H9 (cell line): ENCODE measurements around the gene SPAG17. TPM values are rescaled to one million over a fixed set of nuclear protein-coding genes. Genes with fewer than 3 reads are reported as not detected.

Experiments used
- DNase-seq: peaks from one replicate; pipeline ENCODE4 v3.0.0-alpha.2; 2017
- H2AFZ ChIP-seq: one replicate; pipeline ENCODE4 v1.6.1; 2013; ENCODE audit warnings: mild to moderate bottlenecking, low read length, control low read depth, moderate library complexity
- H2AK5ac ChIP-seq: 2 replicates; pipeline ENCODE4 v1.6.1; 2013; ENCODE audit warnings: low read length, control low read depth, mixed read lengths; ENCODE audit not compliant: insufficient read length
- H2BK120ac ChIP-seq: one replicate; pipeline ENCODE4 v1.6.1; 2013; ENCODE audit warnings: low read depth, mild to moderate bottlenecking, low read length, control low read depth, inconsistent platforms; ENCODE audit not compliant: poor library complexity, severe bottlenecking
- H2BK12ac ChIP-seq: 2 replicates; pipeline ENCODE4 v1.6.1; 2013; ENCODE audit warnings: low read length, control low read depth, mixed read lengths, low read depth; ENCODE audit not compliant: insufficient read length
- H2BK15ac ChIP-seq: 2 replicates; pipeline ENCODE4 v1.6.1; 2013; ENCODE audit warnings: low read depth, low read length, control low read depth
- H2BK20ac ChIP-seq: one replicate; pipeline ENCODE4 v1.6.1; 2013; ENCODE audit warnings: low read depth, mild to moderate bottlenecking, low read length, control low read depth, inconsistent platforms; ENCODE audit not compliant: poor library complexity, severe bottlenecking
- H2BK5ac ChIP-seq: 2 replicates; pipeline ENCODE4 v1.6.1; 2013; ENCODE audit warnings: low read length, control low read depth, mixed read lengths; ENCODE audit not compliant: insufficient read length
- H3K14ac ChIP-seq: 2 replicates; pipeline ENCODE4 v1.6.1; 2013; ENCODE audit warnings: low read length, control low read depth; ENCODE audit not compliant: insufficient read depth
- H3K18ac ChIP-seq: 2 replicates; pipeline ENCODE4 v1.6.1; 2013; ENCODE audit warnings: low read depth, mild to moderate bottlenecking, mixed read lengths, low read length, control low read depth; ENCODE audit not compliant: insufficient read length
- H3K23ac ChIP-seq: 2 replicates; pipeline ENCODE4 v1.6.1; 2013; ENCODE audit warnings: low read length, control low read depth, mixed read lengths, low read depth; ENCODE audit not compliant: insufficient read length
- H3K23me2 ChIP-seq: 2 replicates; pipeline ENCODE4 v1.6.1; 2013; ENCODE audit warnings: low read depth, mild to moderate bottlenecking, mixed read lengths, low read length, control low read depth; ENCODE audit not compliant: insufficient read length, poor library complexity, severe bottlenecking
- H3K27ac ChIP-seq: 2 replicates; pipeline ENCODE4 v1.5.1; 2013; ENCODE audit warnings: low read length, control low read depth, mixed read lengths, low read depth; ENCODE audit not compliant: insufficient read length
- H3K27me3 ChIP-seq: 2 replicates; pipeline ENCODE4 v1.6.1; 2013; ENCODE audit warnings: low read length, control low read depth, inconsistent platforms; ENCODE audit not compliant: insufficient read depth
- H3K4ac ChIP-seq: 2 replicates; pipeline ENCODE4 v1.6.1; 2013; ENCODE audit warnings: low read depth, mild to moderate bottlenecking, control low read depth, inconsistent platforms, low read length, moderate library complexity
- H3K4me1 ChIP-seq: 2 replicates; pipeline ENCODE4 v1.6.1; 2013; ENCODE audit warnings: low read length, control low read depth, inconsistent platforms; ENCODE audit not compliant: insufficient read depth
- H3K4me2 ChIP-seq: 2 replicates; pipeline ENCODE4 v1.6.1; 2013; ENCODE audit warnings: low read length, control low read depth, mixed read lengths; ENCODE audit not compliant: insufficient read length, insufficient read depth
- H3K56ac ChIP-seq: 2 replicates; pipeline ENCODE4 v1.6.1; 2013; ENCODE audit warnings: low read depth, mild to moderate bottlenecking, mixed read lengths, low read length, control low read depth; ENCODE audit not compliant: insufficient read length
- H3K79me1 ChIP-seq: 2 replicates; pipeline ENCODE4 v1.6.1; 2013; ENCODE audit warnings: low read depth, mild to moderate bottlenecking, moderate library complexity, low read length, control low read depth, inconsistent platforms; ENCODE audit not compliant: insufficient read depth, poor library complexity, severe bottlenecking
- H3K79me2 ChIP-seq: 2 replicates; pipeline ENCODE4 v1.6.1; 2013; ENCODE audit warnings: low read length, control low read depth, inconsistent platforms; ENCODE audit not compliant: insufficient read depth
- H3K9ac ChIP-seq: 2 replicates; pipeline ENCODE4 v1.6.1; 2013; ENCODE audit warnings: low read length, control low read depth, mixed read lengths; ENCODE audit not compliant: insufficient read length; ENCODE audit errors: extremely low read depth
- H3K9me3 ChIP-seq: one replicate; pipeline ENCODE4 v1.6.1; 2013; ENCODE audit warnings: low read depth, low read length, inconsistent platforms; ENCODE audit not compliant: control insufficient read depth
- H3T11ph ChIP-seq: one replicate; pipeline ENCODE4 v1.6.1; 2013; ENCODE audit warnings: mild to moderate bottlenecking, low read length, control low read depth, inconsistent platforms
- H4K20me1 ChIP-seq: one replicate; pipeline ENCODE4 v1.6.1; 2013; ENCODE audit not compliant: control insufficient read depth, insufficient read length, insufficient read depth
- H4K5ac ChIP-seq: 2 replicates; pipeline ENCODE4 v1.6.1; 2013; ENCODE audit warnings: low read depth, mild to moderate bottlenecking, mixed read lengths, low read length, control low read depth; ENCODE audit not compliant: insufficient read length
- H4K8ac ChIP-seq: replicated peaks from 2 replicates; pipeline ENCODE4 v1.6.1; 2013; ENCODE audit warnings: low read length, control low read depth, mixed read lengths, low read depth; ENCODE audit not compliant: insufficient read length
- H4K91ac ChIP-seq: 2 replicates; pipeline ENCODE4 v1.6.1; 2013; ENCODE audit warnings: low read depth, mild to moderate bottlenecking, moderate library complexity, mixed read lengths, low read length, control low read depth; ENCODE audit not compliant: insufficient read length
- H3K27ac Mint-ChIP-seq, 3 experiments: 2 replicates in 2 of 3; 3 replicates in 1 of 3; pipeline ENCODE4 v1.8.0; 2020 to 2021; ENCODE audit warnings: mixed read lengths in 3 of 3, mild to moderate bottlenecking in 1 of 3, moderate library complexity in 1 of 3
- H3K27me3 Mint-ChIP-seq: 2 replicates; pipeline ENCODE4 v1.8.0; 2021; ENCODE audit warnings: low read depth, mild to moderate bottlenecking, moderate library complexity, mixed read lengths
- H3K36me3 Mint-ChIP-seq, 3 experiments: 2 replicates in 2 of 3; 3 replicates in 1 of 3; pipeline ENCODE4 v1.8.0; 2020 to 2021; ENCODE audit warnings: low read depth in 3 of 3, mixed read lengths in 3 of 3; ENCODE audit not compliant: insufficient read depth in 1 of 3
- H3K4me1 Mint-ChIP-seq, 2 experiments: 2 replicates each; pipeline ENCODE4 v1.8.0; 2020; ENCODE audit warnings: mixed read lengths in 2 of 2
- H3K4me3 Mint-ChIP-seq, 2 experiments: 2 replicates in 1 of 2; 3 replicates in 1 of 2; pipeline ENCODE4 v1.8.0; 2020 to 2021; ENCODE audit warnings: mild to moderate bottlenecking in 2 of 2, mixed read lengths in 2 of 2, moderate library complexity in 1 of 2
- H3K9me3 Mint-ChIP-seq, 2 experiments: 2 replicates in 1 of 2; 3 replicates in 1 of 2; pipeline ENCODE4 v1.8.0; 2020; ENCODE audit warnings: mild to moderate bottlenecking in 2 of 2, mixed read lengths in 2 of 2, moderate library complexity in 1 of 2
- WGBS: extraction: QIAGEN DNeasy Blood & Tissue Kit; methylation state at CpG from one replicate; pipeline ENCODE4 v1.1.7; 2013; ENCODE audit warnings: missing lambda C conversion rate, low lambda C conversion rate, mixed read lengths; ENCODE audit not compliant: insufficient read length; ENCODE audit errors: extremely low coverage; 5-methylcytosine and 5-hydroxymethylcytosine counted together
- total RNA-seq: library from RNA; stranded (reverse); gene quantifications from 2 replicates; pipeline ENCODE4 v1.2.1, GENCODE V29; 2021
- TF ChIP-seq, protein P1 (sequence below): fragments of 200-600 bp; sonication (generic); conservative IDR thresholded peaks from 3 replicates; pipeline ENCODE4 v1.8.0; 2021; ENCODE audit warnings: antibody characterized with exemption, mild to moderate bottlenecking

SPAG17 gene
- total RNA-seq, 1 experiment from 2014 or later, result 0.37 TPM

DNA sequence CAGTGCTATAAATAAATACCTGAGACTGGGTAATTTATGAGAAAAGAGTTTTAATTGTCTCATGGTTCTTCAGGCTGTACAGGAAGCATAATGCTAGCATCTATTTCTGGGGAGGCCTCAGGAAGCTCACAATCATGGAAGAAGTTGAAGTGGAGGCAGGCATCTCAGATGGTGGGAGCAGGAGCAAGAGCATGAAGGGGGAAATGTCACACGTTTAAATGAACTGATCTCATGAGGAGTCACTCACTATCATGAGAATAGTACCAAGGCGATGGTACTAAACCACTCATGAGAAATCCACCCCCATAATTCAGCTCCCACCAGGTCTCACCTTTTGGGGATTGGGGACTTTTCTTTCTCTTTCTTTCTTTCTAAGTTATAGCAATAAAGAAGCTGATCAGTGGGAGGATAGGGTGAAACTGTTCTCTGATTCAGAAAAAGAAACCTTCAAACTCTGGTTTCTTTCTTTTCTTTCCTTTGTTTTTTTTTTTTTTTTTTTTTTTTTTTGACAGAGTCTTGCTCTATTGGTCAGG lies 17.1 kb upstream of the SPAG17 start:
- no peaks in the 10 kb centered on the region for H3K79me1 ChIP-seq
- TF ChIP-seq, protein P1, sequence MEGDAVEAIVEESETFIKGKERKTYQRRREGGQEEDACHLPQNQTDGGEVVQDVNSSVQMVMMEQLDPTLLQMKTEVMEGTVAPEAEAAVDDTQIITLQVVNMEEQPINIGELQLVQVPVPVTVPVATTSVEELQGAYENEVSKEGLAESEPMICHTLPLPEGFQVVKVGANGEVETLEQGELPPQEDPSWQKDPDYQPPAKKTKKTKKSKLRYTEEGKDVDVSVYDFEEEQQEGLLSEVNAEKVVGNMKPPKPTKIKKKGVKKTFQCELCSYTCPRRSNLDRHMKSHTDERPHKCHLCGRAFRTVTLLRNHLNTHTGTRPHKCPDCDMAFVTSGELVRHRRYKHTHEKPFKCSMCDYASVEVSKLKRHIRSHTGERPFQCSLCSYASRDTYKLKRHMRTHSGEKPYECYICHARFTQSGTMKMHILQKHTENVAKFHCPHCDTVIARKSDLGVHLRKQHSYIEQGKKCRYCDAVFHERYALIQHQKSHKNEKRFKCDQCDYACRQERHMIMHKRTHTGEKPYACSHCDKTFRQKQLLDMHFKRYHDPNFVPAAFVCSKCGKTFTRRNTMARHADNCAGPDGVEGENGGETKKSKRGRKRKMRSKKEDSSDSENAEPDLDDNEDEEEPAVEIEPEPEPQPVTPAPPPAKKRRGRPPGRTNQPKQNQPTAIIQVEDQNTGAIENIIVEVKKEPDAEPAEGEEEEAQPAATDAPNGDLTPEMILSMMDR, result no peak
- no peak overlapping the region for H3K4me2 ChIP-seq
- no peak overlapping the region for H2BK20ac ChIP-seq
- WGBS, result no CpG with 5 or more reads among the region's 2 CpGs
- no peak overlapping the region for H2AK5ac ChIP-seq
- Mint-ChIP-seq H3K4me3 (no peak overlapping the region), H3K27me3 (no peaks in the 10 kb centered on the region), H3K9me3 (peaks cover 0 to 2% of the 10 kb centered on the region in 2 experiments; a peak in 2 of 5 replicates), H3K36me3 (no peaks in the 10 kb centered on the region; a peak in 1 of 7 replicates), H3K4me1 (0 out of 4 replicates have a peak, but pooled peaks cover 0 to 2% of the 10 kb centered on the region in 2 experiments), H3K27ac (no peak overlapping the region)
- no peak overlapping the region for H4K8ac ChIP-seq
- no peaks in the 10 kb centered on the region for H3K4me1 ChIP-seq
- no peak overlapping the region for H3T11ph ChIP-seq
- no peaks in the 10 kb centered on the region for H3K79me2 ChIP-seq
- H3K14ac ChIP-seq, result no peak overlapping the region
- no peak overlapping the region for H3K18ac ChIP-seq
- no peak overlapping the region for H4K91ac ChIP-seq
- H2BK12ac ChIP-seq, result no peak overlapping the region
- DNase-seq, result no peak
- H3K9ac ChIP-seq, result no peak overlapping the region
- no peak overlapping the region for H3K27ac ChIP-seq
- no peaks in the 10 kb centered on the region for H3K23me2 ChIP-seq
- H3K9me3 ChIP-seq, result no peaks in the 10 kb centered on the region
- H4K20me1 ChIP-seq, result no peaks in the 10 kb centered on the region
- H3K27me3 ChIP-seq, result no peaks in the 10 kb centered on the region
- H3K4ac ChIP-seq, result no peak overlapping the region
- no peak overlapping the region for H2BK5ac ChIP-seq
- no peak overlapping the region for H3K56ac ChIP-seq
- H2BK15ac ChIP-seq, result no peak overlapping the region
- H4K5ac ChIP-seq, result no peak overlapping the region
- no peak overlapping the region for H2AFZ ChIP-seq
- H3K23ac ChIP-seq, result no peak overlapping the region
- H2BK120ac ChIP-seq, result no peak overlapping the region
